H1 (cell line): Measurements from ENCODE around the gene TFCP2L1. TPM values are rescaled to one million over a fixed set of nuclear protein-coding genes. Genes with fewer than 3 reads are reported as not detected.

Experiments
- CTCF ChIA-PET: fragments of 300-600 bp; sonication (Branson Sonifier 250); formaldehyde crosslinking; loops from one replicate; lab custom pipeline; 2021; ENCODE audit not compliant: partially characterized antibody; lab: Charles Lee
- POLR2A ChIA-PET: fragments of 300-600 bp; sonication (Branson Sonifier 250); formaldehyde crosslinking; loops from one replicate; lab custom pipeline; 2021; ENCODE audit warnings: inconsistent platforms; ENCODE audit not compliant: partially characterized antibody; lab: Charles Lee
- DNase-seq, 2 experiments: peaks; one replicate each; pipeline versions ENCODE4 v3.0.0 to v3.0.0-alpha.2; 2010 to 2022; ENCODE audit warnings: low spot score in 2 of 2, low read depth in 1 of 2, mixed read lengths in 1 of 2
- FAIRE-seq: peaks from 2 replicates; lab custom pipeline; 2011; peaks lifted over from hg19 to GRCh38; lab: Jason Lieb, UNC
- H2AFZ ChIP-seq: 2 replicates; pipeline ENCODE4 v1.8.1; 2012; ENCODE audit warnings: low read length, inconsistent platforms
- H2AK5ac ChIP-seq: 2 replicates; pipeline ENCODE4 v1.6.1; 2013; ENCODE audit warnings: low read depth, low read length
- H2BK120ac ChIP-seq: replicated peaks from 2 replicates; pipeline ENCODE3; 2013; ENCODE audit warnings: low read depth, low read length, inconsistent platforms
- H2BK12ac ChIP-seq: 2 replicates; pipeline ENCODE4 v1.6.1; 2013; ENCODE audit warnings: low read depth, low read length
- H2BK15ac ChIP-seq: 2 replicates; pipeline ENCODE4 v1.6.1; 2013; ENCODE audit warnings: low read length
- H2BK20ac ChIP-seq: 2 replicates; pipeline ENCODE4 v1.6.1; 2013; ENCODE audit warnings: low read length
- H2BK5ac ChIP-seq: 2 replicates; pipeline ENCODE4 v1.6.1; 2013; ENCODE audit warnings: low read depth, low read length
- H3K14ac ChIP-seq: 2 replicates; pipeline ENCODE4 v1.6.1; 2013; ENCODE audit warnings: inconsistent platforms; ENCODE audit not compliant: insufficient read length
- H3K18ac ChIP-seq: 2 replicates; pipeline ENCODE4 v1.6.1; 2013; ENCODE audit warnings: low read length; ENCODE audit errors: extremely low read depth
- H3K23ac ChIP-seq: 2 replicates; pipeline ENCODE4 v1.6.1; 2013; ENCODE audit warnings: inconsistent platforms; ENCODE audit not compliant: insufficient read length
- H3K23me2 ChIP-seq: 2 replicates; pipeline ENCODE4 v1.6.1; 2013; ENCODE audit warnings: low read depth, low read length
- H3K27ac ChIP-seq: 2 replicates; pipeline ENCODE4 v1.6.1; 2011; ENCODE audit warnings: low read depth, low read length, inconsistent platforms
- H3K27me3 ChIP-seq, 4 experiments: replicated peaks in 1 of 4; 1 replicate in 1 of 4; 2 replicates in 3 of 4; pipeline versions ENCODE4 v1.6.1 to v1.8.1; 2011 to 2013; ENCODE audit warnings: low read length in 3 of 4, mild to moderate bottlenecking in 3 of 4, inconsistent platforms in 2 of 4, mixed read lengths in 2 of 4, moderate library complexity in 1 of 4; ENCODE audit not compliant: control insufficient read depth in 3 of 4, insufficient read depth in 3 of 4; ENCODE audit errors: extremely low read depth in 1 of 4
- H3K36me3 ChIP-seq, 4 experiments: 2 replicates each; pipeline versions ENCODE4 v1.6.1 to v1.8.1; 2011 to 2013; ENCODE audit warnings: mild to moderate bottlenecking in 4 of 4, low read length in 3 of 4, moderate library complexity in 2 of 4, control low read depth in 1 of 4, inconsistent platforms in 1 of 4; ENCODE audit not compliant: insufficient read depth in 4 of 4, control insufficient read depth in 2 of 4
- H3K4ac ChIP-seq: replicated peaks from 2 replicates; pipeline ENCODE3; 2013; ENCODE audit warnings: low read length, low read depth, mixed read lengths, inconsistent platforms; ENCODE audit not compliant: insufficient read length
- H3K4me1 ChIP-seq, 4 experiments: replicated peaks in 1 of 4; 1 replicate in 1 of 4; 2 replicates in 3 of 4; pipeline versions ENCODE4 v1.6.1 to v1.8.1; 2011 to 2013; ENCODE audit warnings: low read length in 3 of 4, inconsistent platforms in 2 of 4, mixed read lengths in 1 of 4; ENCODE audit not compliant: insufficient read depth in 4 of 4, control insufficient read depth in 3 of 4
- H3K4me2 ChIP-seq, 2 experiments: 2 replicates each; pipeline versions ENCODE4 v1.6.1 to v1.8.1; 2011 to 2013; ENCODE audit warnings: low read depth in 2 of 2, low read length in 2 of 2, control low read depth in 1 of 2, inconsistent platforms in 1 of 2, mild to moderate bottlenecking in 1 of 2; ENCODE audit not compliant: insufficient read depth in 1 of 2
- H3K4me3 ChIP-seq, 4 experiments: fragments of 200-600, 300-600 bp in 1 of 4; sonication (generic), shearing (Covaris generic), sonication (Bioruptor Twin) in 1 of 4; 2 replicates each; pipeline versions ENCODE4 v1.5.1 to v1.8.1; 2011 to 2016; ENCODE audit warnings: low read length in 4 of 4, low read depth in 3 of 4, control low read depth in 2 of 4, inconsistent platforms in 2 of 4, mild to moderate bottlenecking in 2 of 4, mixed read lengths in 1 of 4, moderate library complexity in 1 of 4; ENCODE audit not compliant: insufficient read depth in 2 of 4; ENCODE audit errors: extremely low read depth in 1 of 4
- H3K56ac ChIP-seq: replicated peaks from 2 replicates; pipeline ENCODE3; 2013; ENCODE audit warnings: low read depth, mild to moderate bottlenecking, mixed read lengths, low read length, inconsistent platforms; ENCODE audit not compliant: insufficient read length
- H3K79me1 ChIP-seq: 2 replicates; pipeline ENCODE4 v1.6.1; 2013; ENCODE audit warnings: low read depth, low read length, control low read depth
- H3K79me2 ChIP-seq, 2 experiments: 2 replicates each; pipeline versions ENCODE4 v1.6.1 to v1.8.1; 2012 to 2013; ENCODE audit warnings: low read length in 2 of 2, mild to moderate bottlenecking in 2 of 2, inconsistent platforms in 1 of 2; ENCODE audit not compliant: insufficient read depth in 2 of 2, control insufficient read depth in 1 of 2
- H3K9ac ChIP-seq, 4 experiments: replicated peaks in 1 of 4; 1 replicate in 1 of 4; 2 replicates in 3 of 4; pipeline versions ENCODE4 v1.6.1 to v1.8.1; 2011 to 2013; ENCODE audit warnings: low read depth in 3 of 4, low read length in 3 of 4, control low read depth in 2 of 4, mild to moderate bottlenecking in 2 of 4, moderate library complexity in 2 of 4, inconsistent platforms in 1 of 4; ENCODE audit errors: extremely low read depth in 1 of 4
- H3K9me3 ChIP-seq, 2 experiments: 2 replicates each; pipeline versions ENCODE4 v1.6.1 to v1.8.1; 2012 to 2013; ENCODE audit warnings: mild to moderate bottlenecking in 2 of 2, moderate library complexity in 2 of 2, control low read depth in 1 of 2, inconsistent platforms in 1 of 2, low read depth in 1 of 2, low read length in 1 of 2, mixed read lengths in 1 of 2; ENCODE audit not compliant: insufficient read depth in 2 of 2
- H4K20me1 ChIP-seq, 2 experiments: replicated peaks in 1 of 2; 2 replicates each; pipeline versions ENCODE3 to v1.8.1; 2011 to 2013; ENCODE audit warnings: inconsistent platforms in 2 of 2, low read length in 2 of 2, mild to moderate bottlenecking in 1 of 2; ENCODE audit not compliant: insufficient read depth in 2 of 2, control insufficient read depth in 1 of 2
- H4K5ac ChIP-seq: 2 replicates; pipeline ENCODE4 v1.6.1; 2013; ENCODE audit warnings: low read length, low read depth, mixed read lengths, inconsistent platforms; ENCODE audit not compliant: insufficient read length
- H4K8ac ChIP-seq: 2 replicates; pipeline ENCODE4 v1.8.0; 2013; ENCODE audit warnings: mild to moderate bottlenecking, moderate library complexity, low read length, inconsistent platforms; ENCODE audit not compliant: insufficient read depth; ENCODE audit errors: extremely low read depth
- H4K91ac ChIP-seq: replicated peaks from 2 replicates; pipeline ENCODE3; 2013; ENCODE audit warnings: low read length, mixed read lengths, inconsistent platforms; ENCODE audit not compliant: insufficient read length
- CEBPB ChIP-seq: IDR thresholded peaks from 2 replicates; pipeline ENCODE4 v1.6.1; 2012; ENCODE audit warnings: low read depth, low read length
- GTF2F1 ChIP-seq: IDR thresholded peaks from 2 replicates; pipeline ENCODE4 v1.6.1; 2012; ENCODE audit warnings: low read depth, low read length, improper control_type of control experiment, borderline replicate concordance
- WGBS, 2 experiments: shearing (Covaris generic) in 1 of 2; methylation state at CpG; one replicate each; pipeline versions ENCODE4 v1.1.6 to v1.1.7; 2013 to 2015; ENCODE audit warnings: low lambda C conversion rate in 2 of 2, mixed read lengths in 2 of 2, inconsistent platforms in 1 of 2, low coverage in 1 of 2, missing lambda C conversion rate in 1 of 2; ENCODE audit not compliant: insufficient replicate concordance in 2 of 2, insufficient coverage in 1 of 2, insufficient read length in 1 of 2; ENCODE audit errors: extremely low coverage in 1 of 2, missing lambda C conversion rate in 1 of 2; 5-methylcytosine and 5-hydroxymethylcytosine counted together
- polyA plus RNA-seq, 7 experiments: library from polyadenylated mRNA; depleted of rRNA in 3 of 7; stranded (reverse) in 5 of 7; unstranded in 2 of 7; fragments of >200 nt in 5 of 7; fragments of 200-250 nt in 2 of 7; gene quantifications; 1 replicate in 5 of 7; 2 replicates in 1 of 7; 4 replicates in 1 of 7; pipeline versions ENCODE4 v1.2.1 to v1.2.3, GENCODE V29; 2011 to 2013; ENCODE audit warnings: missing spikeins in 2 of 7, mixed read lengths in 2 of 7
- total RNA-seq: library from RNA; stranded (reverse); fragmentation: NEBNext Ultra II Directional; extraction: Animal tissue kit (Norgen Biotek cat#: 25700); gene quantifications from 2 replicates; pipeline ENCODE4 v1.2.1, GENCODE V29; 2021

TFCP2L1 gene
- total and polyA plus RNA-seq, 2 of the 8 experiments (the other 6 are each of a cell fraction or from before 2014, with no cell fraction given), result 1.5 to 3.8 TPM

- no peak overlapping the region for H3K4ac ChIP-seq
- no peak overlapping the region for H2AK5ac ChIP-seq
- no peak overlapping the region for H3K4me2 ChIP-seq
- H2AFZ ChIP-seq, result no peak overlapping the region
- no peak overlapping the region for H3K56ac ChIP-seq
- H3K9ac ChIP-seq, result no peak overlapping the region
- no peak overlapping the region for H2BK15ac ChIP-seq
- H4K5ac ChIP-seq, result no peak overlapping the region
- H3K4me1 ChIP-seq, result no peaks in the 10 kb centered on the region; a peak in 1 of 7 replicates
- ChIA-PET POLR2A (interaction anchor here (1.2 to 1.6 kb wide), 2 partner anchors 9 to 165 kb away, joined by 3 to 4 read pairs; no protein-coding TSS in a partner anchor), CTCF (no interaction called here)
- H3K14ac ChIP-seq, result no peak overlapping the region
- FAIRE-seq (no peak), DNase-seq (no peak)
- H3K4me3 ChIP-seq, result no peak overlapping the region
- H2BK20ac ChIP-seq, result no peak overlapping the region
- no peak overlapping the region for H2BK5ac ChIP-seq
- H4K91ac ChIP-seq, result no peak overlapping the region
- no peak overlapping the region for H3K23ac ChIP-seq
- no peaks in the 10 kb centered on the region for H3K27me3 ChIP-seq
- H3K27ac ChIP-seq, result no peak overlapping the region
- no peaks in the 10 kb centered on the region for H3K9me3 ChIP-seq
- H4K8ac ChIP-seq, result no peak overlapping the region
- 92% methylated on average over 5 of the region's 5 CpGs; no CpG with 5 or more reads in 1 of the 2 experiments for WGBS, 2 experiments
- TF ChIP-seq GTF2F1 (no peak), CEBPB (peak; percentile 54; the same call in 1 of the 2 replicates)
- H3K23me2 ChIP-seq, result no peaks in the 10 kb centered on the region
- H4K20me1 ChIP-seq, result no peaks in the 10 kb centered on the region
- H2BK12ac ChIP-seq, result no peak overlapping the region
- H3K79me1 ChIP-seq, result no peaks in the 10 kb centered on the region
- H3K18ac ChIP-seq, result no peak overlapping the region
- H3K36me3 ChIP-seq, result no peaks in the 10 kb centered on the region
- H3K79me2 ChIP-seq, result no peaks in the 10 kb centered on the region
- no peak overlapping the region for H2BK120ac ChIP-seq
These were observed 45.0 kb downstream of the TFCP2L1 start for GRCh38 chr2:121239969-121240368.
